ENCODE results near the gene HSPA4. TPM values are rescaled to one million over a fixed set of nuclear protein-coding genes. Genes with fewer than 3 reads are reported as not detected.

The HSPA4 gene
- total and polyA plus RNA-seq, 2 donors (not counting 1 experiment from before 2014, with no cell fraction given), result 18.1 to 95.0 TPM

- no peaks in the 10 kb centered on the region for H3K9me3 Mint-ChIP-seq (ENCODE audit: insufficient read depth)
- Histone ChIP-seq H3K9ac (ENCODE audit: low read length) (no peak overlapping the region), H3K4me3 (ENCODE audit: control extremely low read depth in 1 of 5, extremely low read depth in 1 of 5, insufficient read depth in 1 of 5, low read depth in 2 of 5, low read length in 4 of 5) (no peak overlapping the region), H3K36me3 (replicated peaks in 1 of 2; ENCODE audit: control extremely low read depth in 1 of 2, control insufficient read depth in 1 of 2, extremely low read depth in 1 of 2, insufficient read depth in 2 of 2, low read length in 1 of 2) (no peaks in the 10 kb centered on the region), H4K20me1 (ENCODE audit: control insufficient read depth, insufficient read depth, low read length, poor library complexity, severe bottlenecking) (no peaks in the 10 kb centered on the region), H3K9me3 (ENCODE audit: control extremely low read depth in 1 of 3, control insufficient read depth in 2 of 3, insufficient read depth in 1 of 3, low read length in 2 of 3) (no peaks in the 10 kb centered on the region), H3K79me2 (ENCODE audit: control insufficient read depth, insufficient read depth, low read length) (no peaks in the 10 kb centered on the region), H3K4me2 (replicated peaks; ENCODE audit: low read depth, low read length, poor library complexity, severe bottlenecking) (no peak overlapping the region), H3K27ac (ENCODE audit: low read length in 2 of 2) (no peak overlapping the region), H3K27me3 (replicated peaks in 1 of 4; ENCODE audit: control extremely low read depth in 1 of 4, control insufficient read depth in 3 of 4, insufficient read depth in 4 of 4, low read length in 3 of 4) (no peaks in the 10 kb centered on the region), H3K4me1 (ENCODE audit: control insufficient read depth in 2 of 2, insufficient read depth in 2 of 2, low read length in 2 of 2) (no peaks in the 10 kb centered on the region), H2AFZ (ENCODE audit: insufficient read depth, low read depth, low read length, poor library complexity, severe bottlenecking) (no peak overlapping the region)
- ChIA-PET POLR2A (no interaction called here), CTCF (no interaction called here)
- no peak overlapping the region for H3K4me3 Mint-ChIP-seq
- TF ChIP-seq EZH2 (IDR thresholded peaks at IDR 0.05; ENCODE audit: borderline replicate concordance, insufficient read depth, low read depth, low read length, poor library complexity, severe bottlenecking) (no peak), CTCF (IDR thresholded peaks at IDR 0.05) (no peak)
- intact Hi-C loops (cut with micrococcal nuclease), result no loop called here
- no peaks in the 10 kb centered on the region for H3K27me3 Mint-ChIP-seq
- H3K27ac Mint-ChIP-seq, result no peak overlapping the region
- no peaks in the 10 kb centered on the region for H3K4me1 Mint-ChIP-seq
- WGBS (ENCODE audit: insufficient coverage), result 100% methylated on average over 1 of the region's 12 CpGs
- DNase-seq, result no peak
- ATAC-seq (ENCODE audit: low read depth), result no peak
These were observed 102.7 kb downstream of the HSPA4 start for GRCh38 chr5:133154274-133155075.

- Mint-ChIP-seq H3K27me3 (no peaks in the 10 kb centered on the region), H3K4me1 (no peaks in the 10 kb centered on the region), H3K27ac (no peak overlapping the region), H3K9me3 (ENCODE audit: insufficient read depth) (no peaks in the 10 kb centered on the region), H3K4me3 (no peak overlapping the region)
- ATAC-seq (ENCODE audit: low read depth) (no peak), DNase-seq (no peak)
- no peak for TF ChIP-seq EZH2 (IDR thresholded peaks at IDR 0.05; ENCODE audit: borderline replicate concordance, insufficient read depth, low read depth, low read length, poor library complexity, severe bottlenecking)
- no peak for TF ChIP-seq CTCF (IDR thresholded peaks at IDR 0.05)
- H3K27ac ChIP-seq (ENCODE audit: low read length in 2 of 2), result no peak overlapping the region
- H3K4me1 ChIP-seq (ENCODE audit: control insufficient read depth in 2 of 2, insufficient read depth in 2 of 2, low read length in 2 of 2), result no peaks in the 10 kb centered on the region
- WGBS (ENCODE audit: insufficient coverage), result 88% methylated on average over 4 of the region's 4 CpGs
- H3K4me2 ChIP-seq (replicated peaks; ENCODE audit: low read depth, low read length, poor library complexity, severe bottlenecking), result no peak overlapping the region
- H3K9me3 ChIP-seq (ENCODE audit: control extremely low read depth in 1 of 3, control insufficient read depth in 2 of 3, insufficient read depth in 1 of 3, low read length in 2 of 3), result no peaks in the 10 kb centered on the region
- no peaks in the 10 kb centered on the region for H3K27me3 ChIP-seq (replicated peaks in 1 of 4; ENCODE audit: control extremely low read depth in 1 of 4, control insufficient read depth in 3 of 4, insufficient read depth in 4 of 4, low read length in 3 of 4)
- H3K9ac ChIP-seq (ENCODE audit: low read length), result no peak overlapping the region
- no peaks in the 10 kb centered on the region for H3K36me3 ChIP-seq (replicated peaks in 1 of 2; ENCODE audit: control extremely low read depth in 1 of 2, control insufficient read depth in 1 of 2, extremely low read depth in 1 of 2, insufficient read depth in 2 of 2, low read length in 1 of 2)
- intact Hi-C loops (cut with micrococcal nuclease), result no loop called here
- H3K4me3 ChIP-seq (ENCODE audit: control extremely low read depth in 1 of 5, extremely low read depth in 1 of 5, insufficient read depth in 1 of 5, low read depth in 2 of 5, low read length in 4 of 5), result no peak overlapping the region
- no peaks in the 10 kb centered on the region for H4K20me1 ChIP-seq (ENCODE audit: control insufficient read depth, insufficient read depth, low read length, poor library complexity, severe bottlenecking)
- H2AFZ ChIP-seq (ENCODE audit: insufficient read depth, low read depth, low read length, poor library complexity, severe bottlenecking), result no peak overlapping the region
- H3K79me2 ChIP-seq (ENCODE audit: control insufficient read depth, insufficient read depth, low read length), result no peaks in the 10 kb centered on the region
- POLR2A ChIA-PET, result no interaction called here
- CTCF ChIA-PET, result interaction anchor here (0.6 kb wide), 1 partner anchor 56 kb away, joined by 3 read pairs; no protein-coding TSS in a partner anchor
These were observed 103.6 kb downstream of the HSPA4 start for GRCh38 chr5:133155326-133155969.

All from B cell (primary cell).